IMR-90 (cell line): ENCODE data around the gene NPAS2. TPM values are rescaled to one million over a fixed set of nuclear protein-coding genes. Genes with fewer than 3 reads are reported as not detected.

Experiments
- ATAC-seq: fragments of 200-7000 bp; cut with Tn5 transposase; 2 replicates; pipeline ENCODE4 v1.9.1; 2020; ENCODE audit warnings: low read depth, mild to moderate bottlenecking, moderate library complexity
- BruUV-seq: library from RNA; stranded (reverse); fragments of 400-500 nt; replicated peaks from 2 replicates; lab custom pipeline; 2021; lab: Mats Ljungman, UMichigan
- CTCF ChIA-PET: fragments of 300-600 bp; formaldehyde crosslinking; extraction: SDS; loops from one replicate; lab custom pipeline; 2021; ENCODE audit warnings: antibody characterized with exemption; lab: Yijun Ruan, JAX
- POLR2A ChIA-PET: fragments of 300-600 bp; sonication (Branson Sonifier 250); formaldehyde crosslinking; loops from one replicate; lab custom pipeline; 2022; ENCODE audit warnings: antibody characterized with exemption; ENCODE audit not compliant: unreplicated experiment; lab: Charles Lee
- DNase-seq: peaks from one replicate; pipeline ENCODE4 v3.0.0; 2013
- H2AFZ ChIP-seq: replicated peaks from 2 replicates; pipeline ENCODE3; 2013; ENCODE audit warnings: low read length, mild to moderate bottlenecking; ENCODE audit not compliant: poor library complexity
- H2AK5ac ChIP-seq: 2 replicates; pipeline ENCODE4 v1.6.1; 2013; ENCODE audit warnings: low read depth, low read length, inconsistent platforms
- H2AK9ac ChIP-seq: replicated peaks from 2 replicates; pipeline ENCODE3; 2013; ENCODE audit warnings: mild to moderate bottlenecking, low read depth, low read length, moderate library complexity; ENCODE audit not compliant: poor library complexity
- H2BK120ac ChIP-seq: 2 replicates; pipeline ENCODE4 v1.6.1; 2013; ENCODE audit warnings: low read depth, low read length, inconsistent platforms
- H2BK15ac ChIP-seq: 3 replicates; pipeline ENCODE4 v1.6.1; 2013; ENCODE audit warnings: low read depth, low read length, inconsistent platforms
- H2BK20ac ChIP-seq: 2 replicates; pipeline ENCODE4 v1.6.1; 2013; ENCODE audit warnings: low read depth, mild to moderate bottlenecking, inconsistent platforms, low read length, moderate library complexity
- H2BK5ac ChIP-seq: 2 replicates; pipeline ENCODE4 v1.6.1; 2013; ENCODE audit warnings: mild to moderate bottlenecking, low read depth, low read length, inconsistent platforms; ENCODE audit not compliant: poor library complexity, severe bottlenecking
- H3K14ac ChIP-seq: replicated peaks from 2 replicates; pipeline ENCODE4 v1.6.1; 2013; ENCODE audit warnings: low read depth, low read length, inconsistent platforms
- H3K18ac ChIP-seq: 2 replicates; pipeline ENCODE4 v1.6.1; 2013; ENCODE audit warnings: low read depth, low read length, control low read depth
- H3K23ac ChIP-seq: 2 replicates; pipeline ENCODE4 v1.6.1; 2013; ENCODE audit warnings: low read depth, low read length, inconsistent platforms
- H3K27ac ChIP-seq: 2 replicates; pipeline ENCODE4 v1.5.1; 2013; ENCODE audit warnings: mild to moderate bottlenecking, control low read depth, low read length; ENCODE audit not compliant: insufficient read depth
- H3K27me3 ChIP-seq: 2 replicates; pipeline ENCODE4 v1.6.1; 2013; ENCODE audit warnings: low read length; ENCODE audit not compliant: control insufficient read depth, insufficient read depth
- H3K36me3 ChIP-seq: 2 replicates; pipeline ENCODE4 v1.6.1; 2013; ENCODE audit warnings: low read length, mixed read lengths; ENCODE audit not compliant: control insufficient read depth, insufficient read depth
- H3K4ac ChIP-seq: 2 replicates; pipeline ENCODE4 v1.6.1; 2013; ENCODE audit warnings: low read depth, low read length, inconsistent platforms
- H3K4me1 ChIP-seq: 2 replicates; pipeline ENCODE4 v1.6.1; 2013; ENCODE audit warnings: low read length, mixed read lengths; ENCODE audit not compliant: control insufficient read depth, insufficient read depth
- H3K4me2 ChIP-seq: 2 replicates; pipeline ENCODE4 v1.6.1; 2013; ENCODE audit warnings: low read depth, mild to moderate bottlenecking, control low read depth, low read length, moderate library complexity
- H3K4me3 ChIP-seq: 2 replicates; pipeline ENCODE4 v1.5.1; 2013; ENCODE audit warnings: low read depth, mild to moderate bottlenecking, control low read depth, low read length, moderate library complexity; ENCODE audit not compliant: insufficient read depth
- H3K56ac ChIP-seq: 2 replicates; pipeline ENCODE4 v1.6.1; 2013; ENCODE audit warnings: low read length, inconsistent platforms; ENCODE audit not compliant: insufficient read depth; ENCODE audit errors: extremely low read depth
- H3K79me1 ChIP-seq, 2 experiments: 2 replicates each; pipeline ENCODE4 v1.6.1; 2013; ENCODE audit warnings: low read length in 2 of 2, inconsistent platforms in 1 of 2, low read depth in 1 of 2
- H3K9ac ChIP-seq: 2 replicates; pipeline ENCODE4 v1.6.1; 2013; ENCODE audit warnings: low read depth, low read length, control low read depth
- H3K9me1 ChIP-seq: 2 replicates; pipeline ENCODE4 v1.6.1; 2013; ENCODE audit warnings: low read length, inconsistent platforms; ENCODE audit not compliant: insufficient read depth
- H3K9me3 ChIP-seq: 2 replicates; pipeline ENCODE4 v1.6.1; 2013; ENCODE audit warnings: low read length; ENCODE audit not compliant: control insufficient read depth, insufficient read depth
- H4K20me1 ChIP-seq: 2 replicates; pipeline ENCODE4 v1.6.1; 2013; ENCODE audit warnings: low read length, inconsistent platforms; ENCODE audit not compliant: insufficient read depth
- H4K5ac ChIP-seq: 2 replicates; pipeline ENCODE4 v1.6.1; 2013; ENCODE audit warnings: mild to moderate bottlenecking, low read depth, low read length, control low read depth
- H4K8ac ChIP-seq, 2 experiments: 2 replicates each; pipeline ENCODE4 v1.6.1; 2013; ENCODE audit warnings: low read depth in 2 of 2, low read length in 2 of 2, control low read depth in 1 of 2, inconsistent platforms in 1 of 2
- H4K91ac ChIP-seq: 2 replicates; pipeline ENCODE4 v1.6.1; 2013; ENCODE audit warnings: low read depth, low read length, inconsistent platforms; ENCODE audit not compliant: insufficient read depth
- BHLHE40 ChIP-seq: fragments of 150-350 bp; IDR thresholded peaks from 2 replicates; pipeline ENCODE4 v1.6.1; 2016; ENCODE audit warnings: mild to moderate bottlenecking, low read depth, low read length
- CEBPB ChIP-seq: IDR thresholded peaks from 2 replicates; pipeline ENCODE4 v1.6.1; 2012; ENCODE audit warnings: low read depth, low read length, improper control_type of control experiment
- FOS ChIP-seq: fragments of 150-350 bp; IDR thresholded peaks from 2 replicates; pipeline ENCODE4 v1.6.1; 2016; ENCODE audit warnings: low read depth, low read length
- MAFK ChIP-seq: IDR thresholded peaks from 2 replicates; pipeline ENCODE4 v1.6.1; 2012; ENCODE audit warnings: low read depth, low read length, improper control_type of control experiment
- MAZ ChIP-seq: IDR thresholded peaks from 2 replicates; pipeline ENCODE4 v1.6.1; 2012; ENCODE audit warnings: low read depth, mild to moderate bottlenecking, low read length, improper control_type of control experiment, moderate library complexity, borderline replicate concordance
- MXI1 ChIP-seq: IDR thresholded peaks from 2 replicates; pipeline ENCODE4 v1.6.1; 2012; ENCODE audit warnings: low read depth, mild to moderate bottlenecking, low read length, moderate library complexity, borderline replicate concordance
- NFE2L2 ChIP-seq: fragments of 150-350 bp; IDR thresholded peaks from 2 replicates; pipeline ENCODE4 v1.6.1; 2016; ENCODE audit warnings: low read depth, mild to moderate bottlenecking, low read length
- POLR2A ChIP-seq: IDR thresholded peaks from 2 replicates; pipeline ENCODE4 v1.6.1; 2012; ENCODE audit warnings: mild to moderate bottlenecking, low read depth, low read length
- RAD21 ChIP-seq: IDR thresholded peaks from 2 replicates; pipeline ENCODE4 v1.6.1; 2012; ENCODE audit warnings: low read length, improper control_type of control experiment
- RCOR1 ChIP-seq: IDR thresholded peaks from 2 replicates; pipeline ENCODE4 v1.6.1; 2012; ENCODE audit warnings: mild to moderate bottlenecking, low read length, improper control_type of control experiment; ENCODE audit not compliant: insufficient replicate concordance
- RFX5 ChIP-seq: IDR thresholded peaks from 2 replicates; pipeline ENCODE4 v1.8.0; 2012; ENCODE audit warnings: low read depth, mild to moderate bottlenecking, low read length, moderate library complexity
- WGBS, 2 experiments: methylation state at CpG; one replicate each; pipeline versions ENCODE4 v1.1.5 to v1.1.7; 2013; ENCODE audit warnings: missing lambda C conversion rate in 2 of 2; ENCODE audit not compliant: insufficient read length in 1 of 2; ENCODE audit errors: extremely low coverage in 2 of 2; 5-methylcytosine and 5-hydroxymethylcytosine counted together
- dilution Hi-C: fragments of 300-500 bp; cut with HindIII; formaldehyde crosslinking; loops from one replicate; pipeline ENCODE4 v1.14.3; 2018; ENCODE audit warnings: low sequenced_read_pairs; ENCODE audit not compliant: unreplicated experiment
- in situ Hi-C: fragments of 300-500 bp; cut with MboI; formaldehyde crosslinking; loops from 3 replicates; pipeline ENCODE4 v1.14.3; 2019; ENCODE audit warnings: low sequenced_read_pairs, inconsistent platforms, mixed read lengths
- intact Hi-C: fragments of 100-400 bp; cut with micrococcal nuclease; formaldehyde crosslinking; loops from 2 replicates; pipeline ENCODE4 v1.10.0; 2022
- polyA plus RNA-seq, 3 experiments: library from polyadenylated mRNA; depleted of rRNA; stranded (reverse); fragments of >200 nt; gene quantifications; 2 replicates each; pipeline ENCODE4 v1.2.3, GENCODE V29; 2012; ENCODE audit warnings: low replicate concordance in 1 of 3
- total RNA-seq: library from RNA; depleted of rRNA; stranded (reverse); fragments of >200 nt; gene quantifications from 2 replicates; pipeline ENCODE4 v1.2.3, GENCODE V29; 2012
- TF ChIP-seq, protein P1 (sequence below): conservative IDR thresholded peaks from 2 replicates; pipeline ENCODE4 v1.5.1; 2012; ENCODE audit warnings: mild to moderate bottlenecking, low read depth, low read length, improper control_type of control experiment
- TF ChIP-seq, protein P2 (sequence below): fragments of 150-350 bp; IDR thresholded peaks from 2 replicates; pipeline ENCODE4 v1.6.1; 2016; ENCODE audit warnings: low read depth, mild to moderate bottlenecking, low read length, moderate library complexity, borderline replicate concordance

NPAS2 gene
- total and polyA plus RNA-seq, 2 of the 4 experiments (the other 2 are of a cell fraction) = 5.2 to 14.8 TPM

DNA sequence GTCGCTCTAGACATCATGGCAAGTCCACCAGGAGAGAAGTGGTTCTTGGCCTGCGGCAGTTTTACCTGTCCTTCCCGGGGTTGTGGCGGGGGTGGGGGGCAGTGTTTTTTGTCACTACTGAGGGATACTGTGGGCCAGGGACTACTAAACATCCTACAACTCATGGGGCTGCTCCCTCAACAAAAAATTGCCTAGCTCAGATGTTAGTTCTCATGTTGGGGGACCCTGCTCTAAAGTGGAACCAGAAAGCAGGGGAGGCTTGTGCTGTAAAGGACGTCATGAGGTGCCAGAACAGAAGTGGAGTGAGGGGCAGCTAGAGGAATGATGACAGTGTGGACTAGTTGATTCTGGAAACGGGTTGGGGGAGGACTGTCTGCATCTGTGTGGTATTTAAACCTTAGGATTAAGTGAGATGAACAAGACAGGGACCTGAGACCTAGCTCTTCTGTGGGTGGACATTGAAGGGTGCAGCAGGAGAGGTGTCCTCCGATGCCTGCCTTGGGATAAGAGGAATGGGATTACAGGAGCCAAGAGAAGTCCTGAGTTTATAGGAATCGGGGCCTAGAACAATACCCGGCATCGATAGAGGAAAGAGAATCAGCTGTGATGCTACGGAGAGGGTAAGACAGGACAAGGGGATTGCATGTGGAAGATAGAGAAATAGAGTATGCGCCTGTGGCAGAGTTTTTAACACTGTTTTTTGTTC is 184.8 kb downstream of the NPAS2 start (continued):
- TF ChIP-seq RCOR1 = no peak

DNA sequence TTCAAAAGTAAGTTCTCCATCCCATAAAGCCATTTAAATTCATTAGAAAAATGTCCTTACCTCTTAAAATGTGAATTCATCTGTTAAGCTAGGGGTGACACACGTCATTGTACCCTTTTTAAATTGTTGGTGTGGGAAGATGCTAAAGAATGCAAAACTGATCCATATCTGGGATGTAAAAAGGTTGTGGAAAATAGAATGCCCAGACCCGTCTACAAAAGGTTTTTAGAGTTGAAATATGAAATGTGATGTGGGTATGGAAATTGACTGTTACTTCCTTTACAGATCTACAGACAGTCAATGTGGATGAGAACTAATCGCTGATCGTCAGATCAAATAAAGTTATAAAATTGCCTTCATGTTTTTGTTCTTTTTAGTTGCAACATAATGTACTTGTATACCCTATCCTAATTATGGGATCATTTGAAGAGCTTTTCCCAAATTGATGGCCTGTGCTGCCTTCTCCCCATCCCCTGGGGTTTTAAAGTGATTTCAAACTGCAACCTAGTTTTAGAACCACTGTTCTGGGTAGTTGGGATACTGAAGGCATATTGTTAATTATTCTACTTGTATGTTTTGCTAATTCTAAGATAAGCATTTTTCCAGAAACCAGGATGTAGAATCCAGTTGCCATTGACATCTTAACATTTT is 186.3 kb downstream of the NPAS2 start:
- TF ChIP-seq RAD21 = no peak
- TF ChIP-seq MAZ = no peak
- TF ChIP-seq MAFK = no peak
- no peak for TF ChIP-seq CEBPB
- TF ChIP-seq POLR2A = no peak
- TF ChIP-seq, protein P1, sequence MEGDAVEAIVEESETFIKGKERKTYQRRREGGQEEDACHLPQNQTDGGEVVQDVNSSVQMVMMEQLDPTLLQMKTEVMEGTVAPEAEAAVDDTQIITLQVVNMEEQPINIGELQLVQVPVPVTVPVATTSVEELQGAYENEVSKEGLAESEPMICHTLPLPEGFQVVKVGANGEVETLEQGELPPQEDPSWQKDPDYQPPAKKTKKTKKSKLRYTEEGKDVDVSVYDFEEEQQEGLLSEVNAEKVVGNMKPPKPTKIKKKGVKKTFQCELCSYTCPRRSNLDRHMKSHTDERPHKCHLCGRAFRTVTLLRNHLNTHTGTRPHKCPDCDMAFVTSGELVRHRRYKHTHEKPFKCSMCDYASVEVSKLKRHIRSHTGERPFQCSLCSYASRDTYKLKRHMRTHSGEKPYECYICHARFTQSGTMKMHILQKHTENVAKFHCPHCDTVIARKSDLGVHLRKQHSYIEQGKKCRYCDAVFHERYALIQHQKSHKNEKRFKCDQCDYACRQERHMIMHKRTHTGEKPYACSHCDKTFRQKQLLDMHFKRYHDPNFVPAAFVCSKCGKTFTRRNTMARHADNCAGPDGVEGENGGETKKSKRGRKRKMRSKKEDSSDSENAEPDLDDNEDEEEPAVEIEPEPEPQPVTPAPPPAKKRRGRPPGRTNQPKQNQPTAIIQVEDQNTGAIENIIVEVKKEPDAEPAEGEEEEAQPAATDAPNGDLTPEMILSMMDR = no peak
- no peak for TF ChIP-seq BHLHE40
- no peak for TF ChIP-seq NFE2L2
- TF ChIP-seq RFX5 = no peak
- TF ChIP-seq MXI1 = no peak
- TF ChIP-seq, protein P2, sequence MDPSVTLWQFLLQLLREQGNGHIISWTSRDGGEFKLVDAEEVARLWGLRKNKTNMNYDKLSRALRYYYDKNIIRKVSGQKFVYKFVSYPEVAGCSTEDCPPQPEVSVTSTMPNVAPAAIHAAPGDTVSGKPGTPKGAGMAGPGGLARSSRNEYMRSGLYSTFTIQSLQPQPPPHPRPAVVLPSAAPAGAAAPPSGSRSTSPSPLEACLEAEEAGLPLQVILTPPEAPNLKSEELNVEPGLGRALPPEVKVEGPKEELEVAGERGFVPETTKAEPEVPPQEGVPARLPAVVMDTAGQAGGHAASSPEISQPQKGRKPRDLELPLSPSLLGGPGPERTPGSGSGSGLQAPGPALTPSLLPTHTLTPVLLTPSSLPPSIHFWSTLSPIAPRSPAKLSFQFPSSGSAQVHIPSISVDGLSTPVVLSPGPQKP = no peak
- no peak for TF ChIP-seq FOS
- CTCF ChIA-PET = interaction anchor here (0.6 kb wide), 1 partner anchor 566 kb away, joined by 3 read pairs; no protein-coding TSS in a partner anchor
- ATAC-seq = no peak
- H4K91ac ChIP-seq = no peak overlapping the region
- dilution Hi-C loops = no loop called here
- no peak overlapping the region for H2BK5ac ChIP-seq
- H3K9me3 ChIP-seq = no peaks in the 10 kb centered on the region
- H3K9me1 ChIP-seq = peaks cover 20% of the 10 kb centered on the region
- no peak overlapping the region for H2BK20ac ChIP-seq
- intact Hi-C loops = no loop called here
- peaks cover 10% of the 10 kb centered on the region for H3K4me1 ChIP-seq
- H4K8ac ChIP-seq = no peak overlapping the region
- H3K9ac ChIP-seq = no peak overlapping the region
- no peak overlapping the region for H2BK120ac ChIP-seq
- WGBS, 2 experiments = no CpG with 5 or more reads among the region's 4 CpGs
- in situ Hi-C loops = no loop called here
- no peak overlapping the region for H3K4me3 ChIP-seq
- no peak overlapping the region for H4K5ac ChIP-seq
- DNase-seq = no peak
- peaks cover 65% of the 10 kb centered on the region for H4K20me1 ChIP-seq
- H3K79me1 ChIP-seq = peaks cover 21 to 65% of the 10 kb centered on the region in 2 experiments
- no peak overlapping the region for H3K23ac ChIP-seq
- no peaks in the 10 kb centered on the region for H3K27me3 ChIP-seq
- no peak overlapping the region for H2AFZ ChIP-seq
- H2AK5ac ChIP-seq = no peak overlapping the region
- no peak overlapping the region for H3K4me2 ChIP-seq
- no peak overlapping the region for H3K27ac ChIP-seq
- POLR2A ChIA-PET = no interaction called here
- H3K4ac ChIP-seq = no peak overlapping the region
- BruUV-seq = no TSS peak
- no peak overlapping the region for H2AK9ac ChIP-seq
- H3K14ac ChIP-seq = no peak overlapping the region
- H3K56ac ChIP-seq = no peak overlapping the region
- H3K36me3 ChIP-seq = peaks cover 47% of the 10 kb centered on the region
- no peak overlapping the region for H3K18ac ChIP-seq
- no peak overlapping the region for H2BK15ac ChIP-seq
